Spleen (tissue), 7 donors: ENCODE measurements around the gene LPP.

ENCODE experiments used
- CTCF ChIP-seq, 11 experiments: fragments of 200-600 bp in 7 of 11; fragments of 450-650 bp in 4 of 11; sonication (generic) in 4 of 11; IDR thresholded peaks in 8 of 11; conservative IDR thresholded peaks in 3 of 11; 1 replicate in 7 of 11; 2 replicates in 4 of 11; pipeline versions ENCODE4 v1.4.0 to v1.8.0; 2016 to 2021; ENCODE audit warnings: antibody characterized with exemption in 11 of 11, inconsistent platforms in 4 of 11, mild to moderate bottlenecking in 1 of 11
- POLR2AphosphoS5 ChIP-seq, 3 donors: sonication (generic); formaldehyde crosslinking; IDR thresholded peaks; one replicate each; pipeline ENCODE4 v1.5.1; 2017; ENCODE audit warnings: antibody characterized with exemption in 3 of 3
- donor health status: DM: no; HTN: no; CAD: no; lungs with moderate emphysema.
- donor health status: DM: no; HTN: no; CAD: no.
- donor health status: DM: no; HTN: no; CAD: no.

- TF ChIP-seq CTCF (IDR thresholded peaks at IDR 0.05 in 8 of 11, conservative IDR thresholded peaks at IDR 0.05 in 3 of 11) (no peak), POLR2AphosphoS5 (IDR thresholded peaks at IDR 0.05) (no peak)
Measured at GRCh38 chr3:188154809-188155574, 1.0 kb downstream of the LPP start.
